Inflammatory macrophage treated with lipopolysaccharide for 4 hours (primary cell): ENCODE measurements around the gene AGAP3.

Experiments
- DNase-seq: peaks from one replicate; pipeline ENCODE4 v3.0.0-alpha.2; 2020

The AGAP3 gene

GRCh38 chr7:151168787-151169162 lies 82.5 kb downstream of the AGAP3 start:
- DNase-seq: no peak

DNA sequence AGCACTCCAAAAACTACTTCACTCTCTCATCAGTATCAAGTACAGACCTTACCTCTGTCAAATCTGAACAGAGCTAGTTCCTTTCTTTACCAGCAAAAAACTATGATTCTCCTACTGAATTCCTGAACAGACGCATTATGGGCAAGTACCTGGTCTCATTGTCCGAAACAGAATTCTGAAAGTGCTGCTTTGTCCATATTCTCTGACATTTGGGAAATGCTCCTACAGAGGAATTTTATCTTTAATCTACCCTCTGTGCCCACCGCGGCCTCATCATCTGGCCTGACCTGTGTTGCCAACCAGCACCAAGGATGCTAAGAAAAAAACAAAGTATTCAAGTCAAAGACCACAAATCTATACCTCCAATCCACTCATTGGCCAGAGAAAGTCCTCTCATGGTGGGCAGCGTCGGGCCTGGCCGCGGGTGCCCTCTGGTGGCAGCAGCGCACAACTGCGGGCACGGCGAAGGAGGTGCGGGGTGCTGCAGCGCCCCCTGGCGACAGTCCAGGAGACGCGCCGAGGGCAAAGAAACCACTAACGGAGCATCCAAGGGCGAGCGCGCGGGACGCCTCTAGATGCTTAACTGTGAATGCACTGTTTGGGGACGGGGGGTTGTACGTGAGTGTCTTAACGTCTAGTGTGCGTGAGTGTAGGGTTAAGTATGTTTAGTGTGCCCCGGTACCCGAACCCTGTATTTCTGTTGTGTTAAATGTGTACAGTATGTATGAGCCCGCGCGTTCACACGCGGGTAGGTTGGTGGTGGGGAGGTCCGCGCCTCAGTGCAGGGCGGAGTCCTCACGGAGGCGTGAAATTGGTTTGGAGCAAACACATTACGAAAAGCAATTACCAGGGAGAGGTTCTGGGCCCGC lies 86.2 kb downstream of the AGAP3 start:
- peak; percentile 66 for DNase-seq

- DNase-seq: no peak
These were observed 87.3 kb downstream of the AGAP3 start for GRCh38 chr7:151173386-151174245.

GRCh38 chr7:151174246-151175046 lies 88.2 kb downstream of the AGAP3 start:
- DNase-seq: peak; percentile 29

GRCh38 chr7:151175047-151175792 lies 88.9 kb downstream of the AGAP3 start:
- DNase-seq: no peak

DNA sequence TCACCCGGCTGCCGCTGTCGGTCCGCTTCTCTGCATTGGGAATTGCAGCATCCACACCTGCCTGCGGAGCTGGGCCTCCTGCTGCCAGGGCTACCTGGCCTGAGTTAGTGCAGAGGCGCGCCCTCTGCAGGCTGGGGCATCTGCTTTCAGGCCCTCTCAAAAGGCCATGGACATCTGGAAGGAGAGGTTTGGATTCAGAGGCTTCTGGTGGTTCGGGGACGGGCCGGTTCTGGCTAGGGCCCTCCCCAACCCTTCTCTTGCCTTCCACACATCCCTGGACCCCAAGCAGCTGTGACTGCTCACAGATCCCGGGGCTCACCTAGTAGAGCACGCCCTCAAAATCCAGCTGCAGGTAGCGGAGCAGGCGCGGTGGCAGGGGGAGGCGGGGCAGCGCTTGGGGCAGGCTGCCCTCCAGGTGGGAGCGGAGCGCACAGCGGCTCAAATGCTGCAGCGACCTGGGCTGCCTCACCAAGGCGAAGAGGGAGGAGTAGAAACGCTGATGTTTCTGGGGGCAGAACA lies 89.6 kb downstream of the AGAP3 start:
- DNase-seq: no peak

- no peak for DNase-seq
These were observed 90.1 kb downstream of the AGAP3 start for GRCh38 chr7:151176401-151176800.

DNA sequence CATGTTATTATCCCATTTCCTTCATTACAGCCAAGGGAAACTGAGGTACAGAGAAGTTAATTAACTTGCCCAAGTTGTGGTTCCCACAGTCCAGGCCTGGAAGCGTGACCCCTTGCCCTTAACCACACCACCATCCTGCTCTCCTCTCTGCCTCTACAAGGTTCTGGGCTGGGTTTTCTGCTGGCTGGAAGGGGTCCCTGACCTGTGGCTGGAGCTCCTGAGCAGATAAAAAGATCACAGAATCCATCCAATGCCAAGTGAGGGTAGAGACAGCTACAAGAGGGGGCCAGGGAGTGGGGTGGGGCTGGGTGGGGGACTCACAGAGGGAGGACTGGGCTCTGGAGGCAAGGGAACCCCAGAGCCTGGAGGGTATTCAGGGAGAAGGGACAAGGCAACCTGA lies 91.0 kb downstream of the AGAP3 start:
- no peak for DNase-seq

DNA sequence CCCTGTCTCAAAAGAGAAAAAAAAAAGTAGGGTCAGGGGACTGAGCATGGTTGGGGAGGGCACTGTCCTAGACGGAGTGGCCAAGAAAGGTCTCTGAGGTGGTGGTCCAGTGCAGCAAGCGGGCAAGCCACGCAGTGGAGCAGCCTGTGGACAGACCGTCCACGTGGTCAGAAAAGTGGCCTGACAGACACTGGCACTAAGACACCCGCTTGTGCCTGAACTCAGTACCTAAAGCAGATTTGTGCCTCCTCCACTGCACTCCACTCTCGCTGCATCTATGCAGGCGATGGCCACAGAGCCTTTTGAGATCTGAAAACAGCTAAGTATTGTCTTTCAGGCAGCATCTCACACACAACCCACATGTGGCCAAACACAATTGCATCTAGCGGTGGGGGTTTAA lies 92.0 kb downstream of the AGAP3 start:
- DNase-seq: no peak

DNA sequence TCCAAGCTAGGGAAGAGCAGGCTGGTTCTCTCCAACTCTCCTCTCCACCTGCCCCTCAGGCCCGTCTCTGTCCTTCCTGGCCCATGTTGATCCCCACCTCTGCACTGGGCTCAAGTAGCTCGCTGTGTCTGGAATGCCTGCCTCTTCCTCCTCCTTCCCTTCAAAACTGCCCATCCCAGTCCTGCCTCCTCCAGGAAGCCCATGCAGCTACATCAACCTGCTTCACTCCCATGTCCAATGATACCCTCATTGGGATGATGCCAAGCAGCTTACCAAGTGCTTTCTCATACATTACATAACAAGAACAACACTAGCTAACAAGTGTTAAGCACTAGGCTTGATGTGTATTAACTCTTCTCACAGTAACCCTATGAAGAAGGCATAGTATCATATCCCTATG lies 92.6 kb downstream of the AGAP3 start:
- DNase-seq: no peak

GRCh38 chr7:151179287-151179860 lies 93.1 kb downstream of the AGAP3 start:
- DNase-seq: no peak

GRCh38 chr7:151179946-151180345 lies 93.7 kb downstream of the AGAP3 start:
- no peak for DNase-seq

- DNase-seq: no peak
These were observed 94.7 kb downstream of the AGAP3 start for GRCh38 chr7:151181011-151181431.

DNA sequence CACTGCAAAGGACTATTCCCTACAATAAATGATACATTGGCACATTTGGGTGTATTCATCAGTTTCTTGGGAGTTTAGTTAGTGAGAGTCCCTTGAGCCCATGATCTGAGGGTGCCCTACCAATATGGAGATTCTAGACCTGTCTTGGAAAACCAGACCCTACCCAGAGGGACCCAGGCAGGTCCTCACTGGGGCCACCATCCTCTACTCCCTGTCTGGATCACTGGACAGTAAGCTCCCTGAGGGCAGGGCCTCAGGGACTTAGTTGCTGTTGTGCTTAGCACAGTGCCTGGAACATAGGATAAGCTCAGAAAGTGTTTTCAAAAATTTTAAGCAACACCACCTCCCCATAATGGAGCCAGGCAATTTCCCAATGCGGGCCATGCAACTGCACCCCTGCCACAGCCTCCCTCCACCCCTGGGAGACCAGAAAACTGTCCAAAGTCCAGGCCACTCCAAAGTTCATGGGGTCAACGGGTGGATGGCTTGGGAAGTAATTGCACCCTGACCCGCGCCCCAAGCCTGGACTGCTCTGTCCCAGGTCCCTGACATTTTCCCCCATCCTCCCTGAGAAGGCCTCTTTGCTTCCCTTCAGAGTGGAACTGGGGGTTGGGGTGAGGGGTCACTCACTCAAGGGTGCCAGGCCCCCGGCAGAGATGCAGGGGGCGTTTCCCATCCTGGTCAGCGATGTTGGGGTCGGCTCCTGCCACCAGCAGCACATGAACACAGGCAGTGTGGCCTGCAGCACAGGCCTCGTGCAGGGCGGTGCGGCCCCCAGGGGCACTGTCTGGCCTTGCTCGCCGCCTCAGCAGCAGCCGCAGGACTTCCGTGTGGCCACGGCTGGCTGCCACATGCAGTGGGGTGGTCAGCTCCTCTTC lies 99.7 kb downstream of the AGAP3 start:
- no peak for DNase-seq

GRCh38 chr7:151186640-151187408 lies 100.5 kb downstream of the AGAP3 start, which contains the start of gene ASB10:
TSS of gene ASB10 (minus strand) at chr7:151187250. CDS start at chr7:151187130, 120 bp downstream.
- no peak for DNase-seq

DNA sequence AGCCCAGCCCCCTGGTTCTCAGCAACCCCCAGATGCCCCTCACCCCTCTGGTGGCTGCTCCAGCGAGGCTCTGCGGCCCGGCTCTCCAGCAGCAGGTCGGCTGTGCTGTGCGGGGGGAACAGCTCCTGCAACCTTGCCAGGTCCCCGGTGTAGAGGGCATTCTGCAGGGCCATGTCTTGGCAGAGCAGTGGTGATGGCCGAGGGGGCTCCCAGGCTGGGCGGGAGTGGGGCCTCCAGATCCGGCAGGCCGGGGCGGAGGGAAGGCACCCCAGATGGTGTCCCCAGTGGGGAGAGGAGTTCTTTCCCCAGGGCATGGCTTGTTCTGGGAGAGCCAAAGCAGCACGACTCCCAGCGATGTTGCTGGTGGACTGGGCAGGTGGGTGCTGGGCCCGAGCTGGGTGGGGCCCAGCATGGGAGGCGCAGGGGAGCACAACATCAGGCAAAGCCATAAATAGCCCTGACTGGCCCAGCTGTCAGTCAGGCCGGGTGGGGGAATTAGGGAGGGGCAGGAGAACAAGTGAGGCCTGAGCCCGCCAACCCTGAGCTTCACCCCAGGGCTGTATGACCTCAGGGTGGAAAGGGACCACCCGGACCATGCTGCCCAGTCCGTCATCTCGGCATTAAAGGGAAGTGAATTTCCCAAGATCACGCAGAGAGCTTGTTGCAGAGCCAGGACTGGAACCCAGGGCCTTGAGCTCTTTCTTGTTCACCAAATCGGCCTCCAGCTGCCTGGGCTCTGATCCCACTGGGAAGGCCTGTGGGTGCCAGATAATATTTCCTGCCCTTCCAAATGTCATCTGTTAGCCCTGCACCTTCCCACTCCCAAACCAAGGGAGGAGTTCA lies 101.4 kb downstream of the AGAP3 start:
- no peak for DNase-seq

DNA sequence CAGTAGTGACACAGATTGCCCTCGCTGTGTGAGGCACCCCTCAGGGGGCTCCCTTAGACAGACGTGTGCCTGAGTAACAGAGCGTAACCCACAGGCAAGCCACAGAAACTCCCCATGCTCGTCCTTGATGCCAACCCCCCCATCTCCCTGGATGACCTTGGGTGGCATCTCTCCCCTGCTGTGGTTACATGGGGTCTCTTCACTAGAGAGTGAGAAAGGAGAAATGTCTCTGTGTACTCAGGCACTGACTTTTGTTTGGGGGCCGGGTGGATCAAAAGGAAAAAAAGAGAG lies 101.9 kb downstream of the AGAP3 start:
- DNase-seq: no peak

- DNase-seq: no peak
These were observed 102.8 kb downstream of the AGAP3 start for GRCh38 chr7:151189038-151189437.

- DNase-seq: no peak
These were observed 105.3 kb downstream of the AGAP3 start for GRCh38 chr7:151191544-151191943.
